RPMI8226 (cell line): ENCODE data around the gene SLC7A10.
A peak's percentile ranks its signal among the peaks of the same experiment; 100 is the strongest.
"Not testable (repeated sequence)": the region's sequence is repeated elsewhere in the genome, so short reads cannot be mapped to it uniquely, and the experiment has no call there.

Source experiments
- DNase-seq: peaks from one replicate; pipeline ENCODE4 v3.0.0-alpha.2; 2015

Gene SLC7A10

GRCh38 chr19:33198169-33198568 lies 27.5 kb downstream of the SLC7A10 start:
- DNase-seq = no peak

GRCh38 chr19:33197591-33198000 lies 28.1 kb downstream of the SLC7A10 start:
- DNase-seq = no peak

GRCh38 chr19:33196446-33197193 lies 29.0 kb downstream of the SLC7A10 start:
- no peak for DNase-seq

GRCh38 chr19:33195645-33196347 lies 29.9 kb downstream of the SLC7A10 start:
- no peak for DNase-seq

GRCh38 chr19:33194886-33195644 lies 30.6 kb downstream of the SLC7A10 start:
- DNase-seq = no peak

- DNase-seq = no peak
Measured at GRCh38 chr19:33194532-33194885, 31.1 kb downstream of the SLC7A10 start.

- no peak for DNase-seq
Measured at GRCh38 chr19:33193865-33194362, 31.7 kb downstream of the SLC7A10 start, which contains the start of gene LRP3. TSS of gene LRP3 (plus strand) at chr19:33194330. CDS start at chr19:33194786, 456 bp downstream.

- DNase-seq = no peak
Measured at GRCh38 chr19:33193269-33193864, 32.3 kb downstream of the SLC7A10 start.

- no peak for DNase-seq
Measured at GRCh38 chr19:33192010-33192409, 33.6 kb downstream of the SLC7A10 start.

- no peak for DNase-seq
Measured at GRCh38 chr19:33191501-33191900, 34.1 kb downstream of the SLC7A10 start.

- not testable (repeated sequence) for DNase-seq
Measured at GRCh38 chr19:33191092-33191491, 34.6 kb downstream of the SLC7A10 start.

- DNase-seq = no peak
Measured at GRCh38 chr19:33189453-33189852, 36.2 kb downstream of the SLC7A10 start.

- no peak for DNase-seq
Measured at GRCh38 chr19:33187183-33187540, 38.5 kb downstream of the SLC7A10 start.

GRCh38 chr19:33186431-33187182 lies 39.0 kb downstream of the SLC7A10 start:
- no peak for DNase-seq

- DNase-seq = no peak
Measured at GRCh38 chr19:33177417-33177979, 48.2 kb downstream of the SLC7A10 start.

GRCh38 chr19:33176670-33177416 lies 48.8 kb downstream of the SLC7A10 start:
- DNase-seq = peak; percentile 95

GRCh38 chr19:33175886-33176669 lies 49.6 kb downstream of the SLC7A10 start:
- no peak for DNase-seq

GRCh38 chr19:33175156-33175782 lies 50.4 kb downstream of the SLC7A10 start:
- DNase-seq = no peak

GRCh38 chr19:33174186-33174585 lies 51.5 kb downstream of the SLC7A10 start:
- DNase-seq = no peak

GRCh38 chr19:33171916-33172359 lies 53.7 kb downstream of the SLC7A10 start:
- DNase-seq = no peak
